ENCODE results near the gene C12orf43. TPM values are rescaled to one million over a fixed set of nuclear protein-coding genes. Genes with fewer than 3 reads are reported as not detected.

The C12orf43 gene
- total RNA-seq, 4 donors from 2014 or later, result 15.1 to 20.2 (median 17.7) TPM

GRCh38 chr12:121004253-121004815, 12.0 kb downstream of the C12orf43 start:
- Histone ChIP-seq H3K4me3 (no peak overlapping the region), H3K36me3 (peaks cover 0 to 89% of the 10 kb centered on the region in 2 donors), H3K27me3 (peaks cover 3% of the 10 kb centered on the region), H3K4me1 (peaks cover 0 to 4% (median 0%) of the 10 kb centered on the region in 3 donors), H3K9me3 (no peaks in the 10 kb centered on the region), H3K27ac (no peak overlapping the region)
- no peak for ATAC-seq
- 0 to 86% methylated on average over 1 to 8 of the region's 16 CpGs for WGBS, 2 donors (ENCODE audit: low coverage in 1 of 2)
- no peak for TF ChIP-seq EP300 (IDR thresholded peaks at IDR 0.05)
- no peak for TF ChIP-seq POLR2A (IDR thresholded peaks at IDR 0.05)
- no peak for TF ChIP-seq POLR2AphosphoS5 (IDR thresholded peaks at IDR 0.05)
- TF ChIP-seq CTCF (IDR thresholded peaks at IDR 0.05), result no peak

- no peak for TF ChIP-seq CTCF (IDR thresholded peaks at IDR 0.05)
- no peak for TF ChIP-seq EP300 (IDR thresholded peaks at IDR 0.05)
- TF ChIP-seq POLR2A (IDR thresholded peaks at IDR 0.05), result no peak
- TF ChIP-seq POLR2AphosphoS5 (IDR thresholded peaks at IDR 0.05), result no peak
- no peak for ATAC-seq
- 50 to 84% methylated on average over 2 to 4 of the region's 4 CpGs for WGBS, 2 donors (ENCODE audit: low coverage in 1 of 2)
- Histone ChIP-seq H3K36me3 (peaks cover 0 to 82% of the 10 kb centered on the region in 2 donors), H3K27ac (no peak overlapping the region), H3K4me3 (no peak overlapping the region), H3K27me3 (peaks cover 9% of the 10 kb centered on the region), H3K4me1 (peaks cover 0 to 7% (median 0%) of the 10 kb centered on the region in 3 donors), H3K9me3 (no peaks in the 10 kb centered on the region)
These were observed 12.6 kb downstream of the C12orf43 start for GRCh38 chr12:121003650-121004049.

- no peak for TF ChIP-seq EP300 (IDR thresholded peaks at IDR 0.05)
- TF ChIP-seq CTCF (IDR thresholded peaks at IDR 0.05), result no peak
- TF ChIP-seq POLR2A (IDR thresholded peaks at IDR 0.05), result no peak
- TF ChIP-seq POLR2AphosphoS5 (IDR thresholded peaks at IDR 0.05), result no peak
- no peak overlapping the region for H3K27ac ChIP-seq
- peaks cover 0 to 7% (median 0%) of the 10 kb centered on the region in 3 donors for H3K4me1 ChIP-seq
- no peak overlapping the region for H3K4me3 ChIP-seq
- H3K27me3 ChIP-seq, result peaks cover 21% of the 10 kb centered on the region
- ATAC-seq, result no peak
- H3K9me3 ChIP-seq, result no peaks in the 10 kb centered on the region
- H3K36me3 ChIP-seq, result peaks cover 0 to 66% of the 10 kb centered on the region in 2 donors
- WGBS, 2 donors (ENCODE audit: low coverage in 1 of 2), result 65 to 76% methylated on average over 2 to 3 of the region's 16 CpGs
These were observed 14.3 kb downstream of the C12orf43 start for GRCh38 chr12:121001841-121002483.

GRCh38 chr12:121001060-121001459, 15.2 kb downstream of the C12orf43 start:
- TF ChIP-seq POLR2AphosphoS5 (IDR thresholded peaks at IDR 0.05) (no peak), EP300 (IDR thresholded peaks at IDR 0.05) (no peak), POLR2A (IDR thresholded peaks at IDR 0.05) (no peak), CTCF (IDR thresholded peaks at IDR 0.05) (no peak)
- no CpG with 5 or more reads among the region's 11 CpGs for WGBS, 2 donors (ENCODE audit: low coverage in 1 of 2)
- peaks cover 0 to 7% (median 0%) of the 10 kb centered on the region in 3 donors for H3K4me1 ChIP-seq
- no peaks in the 10 kb centered on the region for H3K9me3 ChIP-seq
- peaks cover 0 to 57% of the 10 kb centered on the region in 2 donors for H3K36me3 ChIP-seq
- H3K4me3 ChIP-seq, result no peak overlapping the region
- H3K27ac ChIP-seq, result no peak overlapping the region
- no peak for ATAC-seq
- H3K27me3 ChIP-seq, result peaks cover 22% of the 10 kb centered on the region

- 50% methylated on average over 3 of the region's 11 CpGs; no CpG with 5 or more reads in 1 of the 2 donors for WGBS, 2 donors (ENCODE audit: low coverage in 1 of 2)
- peaks cover 0 to 51% of the 10 kb centered on the region in 2 donors for H3K36me3 ChIP-seq
- H3K4me1 ChIP-seq, result peaks cover 0 to 7% (median 0%) of the 10 kb centered on the region in 3 donors
- no peak overlapping the region for H3K27ac ChIP-seq
- no peak overlapping the region for H3K4me3 ChIP-seq
- no peaks in the 10 kb centered on the region for H3K9me3 ChIP-seq
- no peak for ATAC-seq
- no peak for TF ChIP-seq POLR2AphosphoS5 (IDR thresholded peaks at IDR 0.05)
- no peak for TF ChIP-seq EP300 (IDR thresholded peaks at IDR 0.05)
- no peak for TF ChIP-seq POLR2A (IDR thresholded peaks at IDR 0.05)
- TF ChIP-seq CTCF (IDR thresholded peaks at IDR 0.05), result no peak
- H3K27me3 ChIP-seq, result peaks cover 23% of the 10 kb centered on the region
These were observed 15.8 kb downstream of the C12orf43 start for GRCh38 chr12:121000530-121000929.
